HepG2 (cell line): ENCODE results near the gene ACBD6.

Experiments used
- CREB1 ChIP-seq, 2 experiments: fragments of 450-650 bp in 1 of 2; IDR thresholded peaks; 2 replicates each; pipeline ENCODE4 v1.6.1; 2016 to 2017; ENCODE audit warnings: control low read depth in 1 of 2, mild to moderate bottlenecking in 1 of 2, missing compliant biosample characterization in 1 of 2, missing genetic modification characterization in 1 of 2
- PHF5A ChIP-seq: IDR thresholded peaks from one replicate; pipeline ENCODE4 v1.6.1; 2018; ENCODE audit warnings: low read depth, missing genetic modification reagents; ENCODE audit not compliant: unreplicated experiment

- no peak for TF ChIP-seq PHF5A
- no peak for TF ChIP-seq CREB1 (IDR thresholded peaks at IDR 0.05)
- no peak for TF ChIP-seq CREB1 (CRISPR knock-in tag; IDR thresholded peaks at IDR 0.05)
These were observed 133.3 kb downstream of the ACBD6 start for GRCh38 chr1:180369061-180369460.
